Erythroblast (primary cell): ENCODE measurements around the gene TDRD1.

Source experiments
- GATA1 ChIP-seq: IDR thresholded peaks from 2 replicates; pipeline ENCODE4 v1.6.1; 2011; ENCODE audit warnings: low read depth, mild to moderate bottlenecking, control low read depth, low read length, moderate library complexity
- POLR2A ChIP-seq: IDR thresholded peaks from 2 replicates; pipeline ENCODE4 v1.6.1; 2011; ENCODE audit warnings: mild to moderate bottlenecking, low read length

DNA sequence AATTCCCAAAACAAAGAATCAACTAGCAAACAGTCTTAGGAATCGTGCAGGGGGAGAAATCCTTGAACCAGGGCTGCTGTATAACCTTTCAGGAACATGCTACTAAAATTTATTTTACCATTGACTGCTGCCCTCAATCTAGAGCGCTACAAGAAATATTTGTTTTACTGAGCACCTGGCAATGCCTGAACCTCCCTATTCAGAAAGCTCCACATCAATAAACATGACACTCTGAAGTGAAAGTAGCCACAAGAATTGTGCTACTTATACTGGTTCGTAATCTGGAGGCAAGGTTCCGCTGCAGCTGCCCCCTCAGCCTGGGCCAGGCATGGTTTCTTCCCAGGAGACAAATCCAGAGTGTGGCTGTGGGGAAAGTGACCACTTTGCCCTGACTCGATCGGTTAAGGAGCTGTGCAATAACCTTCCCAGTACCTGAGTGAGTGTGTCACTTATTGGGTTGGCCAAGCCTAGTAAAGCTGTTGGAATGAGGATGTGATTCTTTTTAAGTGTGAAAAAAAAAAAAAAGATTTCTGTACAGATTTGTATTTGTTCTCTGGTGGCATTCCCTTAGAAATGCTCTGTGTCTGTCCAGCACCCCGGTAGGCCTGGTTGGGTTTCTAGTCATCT lies 67.6 kb downstream of the TDRD1 start:
- TF ChIP-seq POLR2A (no peak), GATA1 (no peak)
